ENCODE data around the gene GRK5.

DNA sequence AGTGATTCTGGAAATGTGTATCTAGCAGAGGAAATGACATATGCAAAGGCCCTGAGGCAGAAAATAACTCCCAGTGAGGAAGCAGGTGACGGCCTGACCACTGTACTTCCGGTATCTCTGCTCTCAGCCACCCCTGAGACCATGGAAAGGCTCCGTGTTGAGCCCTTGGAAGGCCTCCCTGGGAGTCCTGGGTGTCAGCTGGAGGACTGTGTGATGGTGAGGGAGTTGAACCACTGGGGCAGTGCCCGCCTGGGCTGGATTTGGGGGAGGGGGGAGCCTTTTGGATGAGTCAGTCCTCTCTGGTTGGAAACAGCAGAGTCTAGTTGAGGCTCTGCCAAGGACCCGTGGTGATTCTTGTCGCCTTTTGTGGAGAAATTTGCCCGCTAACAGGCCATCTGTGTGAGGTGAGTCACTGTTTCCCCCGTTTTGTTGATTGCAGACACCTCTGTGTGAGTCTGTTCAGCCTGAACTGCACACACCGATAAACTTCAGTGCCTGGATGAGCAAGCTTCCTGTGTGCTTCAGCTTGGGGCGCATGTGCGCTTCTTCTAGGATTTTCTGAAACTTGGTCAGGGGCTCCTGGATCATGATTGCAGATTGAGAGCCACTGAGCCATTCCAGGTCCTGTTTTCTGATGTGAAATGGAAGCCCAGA, 98.6 kb downstream of the GRK5 start:
- TF ChIP-seq CTCF (IDR thresholded peaks at IDR 0.05) (no peak), POLR2A (IDR thresholded peaks at IDR 0.05) (no peak), POLR2AphosphoS5 (IDR thresholded peaks at IDR 0.05) (peak; percentile 8)

All from prostate gland (tissue), 2 donors.